Omental fat pad (tissue), 4 donors: ENCODE measurements around the gene GPC2. TPM values are rescaled to one million over a fixed set of nuclear protein-coding genes. Genes with fewer than 3 reads are reported as not detected.
"Not testable (repeated sequence)": the region's sequence is repeated elsewhere in the genome, so short reads cannot be mapped to it uniquely, and the experiment has no call there.

Experiments
- ATAC-seq: fragments of 150-250 bp; one replicate; pipeline ENCODE4 v1.9.1; 2016; ENCODE audit warnings: mild to moderate bottlenecking, moderate library complexity; ENCODE audit not compliant: low FRiP score
- DNase-seq: peaks from one replicate; pipeline ENCODE4 v3.0.0-alpha.2; 2019; ENCODE audit warnings: low spot score
- CTCF ChIP-seq, 3 donors: fragments of 450-650 bp; IDR thresholded peaks; one replicate each; pipeline ENCODE4 v1.5.1; 2016 to 2017; ENCODE audit warnings: antibody characterized with exemption in 3 of 3, mild to moderate bottlenecking in 3 of 3, moderate library complexity in 2 of 3
- total RNA-seq, 4 donors: library from RNA; depleted of rRNA; stranded (reverse); fragments of >200 nt; gene quantifications; one replicate each; pipeline ENCODE4 v1.1.0, GENCODE V29; 2016

The GPC2 gene
- total RNA-seq, 4 donors from 2014 or later, result 0.48 TPM; not detected in 3

GRCh38 chr7:100148559-100149328 is 28.4 kb downstream of the GPC2 start, which contains the start of gene LAMTOR4:
Gene LAMTOR4, plus strand, starts transcription at chr7:100148918. Its CDS starts 55 bp downstream, at chr7:100148973.
- DNase-seq, result peak; percentile 93
- ATAC-seq, result peak; percentile 99
- TF ChIP-seq CTCF (IDR thresholded peaks at IDR 0.05), result no peak

- DNase-seq (no peak), ATAC-seq (no peak)
- TF ChIP-seq CTCF (IDR thresholded peaks at IDR 0.05), result no peak
Measured at GRCh38 chr7:100148225-100148558, 29.0 kb downstream of the GPC2 start.

DNA sequence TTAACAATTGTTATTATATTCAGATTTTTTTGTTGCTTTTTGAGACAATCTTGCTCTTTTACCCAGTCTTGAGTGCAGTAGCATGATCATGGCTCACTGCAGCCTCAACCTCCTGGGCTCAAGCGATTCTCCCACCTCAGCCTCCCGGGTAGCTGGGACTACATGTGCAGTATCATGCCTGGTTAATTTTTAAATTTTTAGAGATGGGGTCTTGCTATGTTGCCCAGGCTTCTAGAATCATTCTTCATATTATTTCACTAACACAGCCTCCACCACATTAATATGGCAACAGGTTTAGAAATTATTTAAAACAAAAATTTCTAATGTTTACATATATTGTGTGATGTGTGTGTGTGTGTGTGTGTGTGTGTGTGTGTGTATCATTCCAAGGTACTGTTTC is 29.9 kb downstream of the GPC2 start:
- ATAC-seq, result no peak
- no peak for TF ChIP-seq CTCF (IDR thresholded peaks at IDR 0.05)

GRCh38 chr7:100146350-100146749 is 30.8 kb downstream of the GPC2 start:
- DNase-seq, result not testable (repeated sequence)
- ATAC-seq, result peak; percentile 55

More for the DNA sequence above, 29.9 kb downstream of the GPC2 start:
- DNase-seq, result no peak

- no peak for TF ChIP-seq CTCF (IDR thresholded peaks at IDR 0.05)
- DNase-seq (no peak), ATAC-seq (no peak)
Measured at GRCh38 chr7:100142461-100142860, 34.7 kb downstream of the GPC2 start.

GRCh38 chr7:100141555-100141949 is 35.6 kb downstream of the GPC2 start:
- DNase-seq, result no peak
- TF ChIP-seq CTCF (IDR thresholded peaks at IDR 0.05), result no peak
- ATAC-seq, result no peak

GRCh38 chr7:100137851-100138760 is 39.1 kb downstream of the GPC2 start:
- no peak for ATAC-seq
- TF ChIP-seq CTCF (IDR thresholded peaks at IDR 0.05), result no peak
- no peak for DNase-seq
